Panc1 (cell line): Measurements from ENCODE around the gene TRIML2. TPM values are rescaled to one million over a fixed set of nuclear protein-coding genes. Genes with fewer than 3 reads are reported as not detected.

Experiments
- ATAC-seq: fragments of 200-7000 bp; cut with Tn5 transposase; 2 replicates; pipeline ENCODE4 v1.9.1; 2020; ENCODE audit warnings: mild to moderate bottlenecking, moderate library complexity
- BruUV-seq: library from RNA; stranded (reverse); fragments of 400-500 nt; replicated peaks from 2 replicates; lab custom pipeline; 2021; lab: Mats Ljungman, UMichigan
- CTCF ChIA-PET: fragments of 300-600 bp; sonication (Branson Sonifier 250); formaldehyde crosslinking; loops from one replicate; lab custom pipeline; 2022; ENCODE audit warnings: antibody characterized with exemption; lab: Charles Lee
- POLR2A ChIA-PET: fragments of 300-600 bp; sonication (Branson Sonifier 250); formaldehyde crosslinking; loops from one replicate; lab custom pipeline; 2022; ENCODE audit warnings: antibody characterized with exemption; lab: Charles Lee
- DNase-seq: peaks from one replicate; pipeline ENCODE4 v3.0.0-alpha.2; 2010; ENCODE audit warnings: low read depth, low spot score
- H3K27ac ChIP-seq: 2 replicates; pipeline ENCODE4 v1.5.1; 2011; ENCODE audit warnings: mild to moderate bottlenecking, low read length, inconsistent platforms
- H3K27me3 ChIP-seq: fragments of 200-500 bp; sonication (Bioruptor generic); 2 replicates; pipeline ENCODE4 v1.6.0; 2014; ENCODE audit warnings: low read length, inconsistent platforms; ENCODE audit not compliant: control insufficient read depth, insufficient read depth
- H3K36me3 ChIP-seq: fragments of 200-500 bp; sonication (Bioruptor generic); 2 replicates; pipeline ENCODE4 v1.5.1; 2014; ENCODE audit warnings: inconsistent platforms, mild to moderate bottlenecking, low read length, moderate library complexity; ENCODE audit not compliant: control insufficient read depth, insufficient read depth
- H3K4me1 ChIP-seq: 2 replicates; pipeline ENCODE4 v1.5.1; 2011; ENCODE audit warnings: inconsistent platforms, mild to moderate bottlenecking, low read length, moderate library complexity; ENCODE audit not compliant: control insufficient read depth, insufficient read depth
- H3K4me3 ChIP-seq, 2 experiments: 2 replicates each; pipeline ENCODE4 v1.5.1; 2011 to 2012; ENCODE audit warnings: low read depth in 2 of 2, low read length in 2 of 2, mild to moderate bottlenecking in 2 of 2, inconsistent platforms in 1 of 2, moderate library complexity in 1 of 2
- H3K9me3 ChIP-seq: fragments of 200-500 bp; sonication (Bioruptor generic); 2 replicates; pipeline ENCODE4 v1.5.1; 2014; ENCODE audit warnings: low read depth, mild to moderate bottlenecking, inconsistent platforms, low read length, moderate library complexity; ENCODE audit not compliant: control insufficient read depth, insufficient read depth
- CTCF ChIP-seq: fragments of 450-650 bp; IDR thresholded peaks from 2 replicates; pipeline ENCODE4 v1.5.1; 2017; ENCODE audit warnings: mild to moderate bottlenecking
- POLR2AphosphoS5 ChIP-seq: IDR thresholded peaks from 2 replicates; pipeline ENCODE4 v1.6.1; 2012; ENCODE audit warnings: mild to moderate bottlenecking, low read depth, low read length, moderate library complexity
- REST ChIP-seq, 2 experiments: IDR thresholded peaks; 2 replicates each; pipeline ENCODE4 v1.6.1; 2011 to 2012; ENCODE audit warnings: low read depth in 2 of 2, control low read depth in 1 of 2, low read length in 1 of 2, mild to moderate bottlenecking in 1 of 2, moderate library complexity in 1 of 2; ENCODE audit not compliant: insufficient read depth in 1 of 2
- SIN3A ChIP-seq: IDR thresholded peaks from 2 replicates; pipeline ENCODE4 v1.6.1; 2012; ENCODE audit warnings: low read depth, mild to moderate bottlenecking, low read length, moderate library complexity, borderline replicate concordance; ENCODE audit not compliant: insufficient read depth
- TCF7L2 ChIP-seq: IDR thresholded peaks from 2 replicates; pipeline ENCODE4 v1.6.1; 2011; ENCODE audit warnings: mild to moderate bottlenecking, low read depth, low read length, inconsistent platforms
- in situ Hi-C: cut with HindIII; loops from 2 replicates; pipeline ENCODE4 v1.10.0; 2016; ENCODE audit warnings: low sequenced_read_pairs, low pct_unique_long_range_greater_than_20kb
- intact Hi-C: fragments of 100-400 bp; cut with micrococcal nuclease; formaldehyde crosslinking; loops from one replicate; pipeline ENCODE4 v1.10.0; 2022; ENCODE audit not compliant: unreplicated experiment
- total RNA-seq: library from RNA; stranded (reverse); gene quantifications from one replicate; pipeline ENCODE4 v1.2.1, GENCODE V29; 2021; ENCODE audit not compliant: unreplicated experiment

The TRIML2 gene
- total RNA-seq, 1 experiment from 2014 or later = not detected

GRCh38 chr4:188043154-188043553 is 66.2 kb downstream of the TRIML2 start:
- Histone ChIP-seq H3K4me1 (no peaks in the 10 kb centered on the region), H3K4me3 (no peak overlapping the region), H3K27ac (no peak overlapping the region), H3K36me3 (no peaks in the 10 kb centered on the region), H3K9me3 (no peaks in the 10 kb centered on the region), H3K27me3 (no peaks in the 10 kb centered on the region)
- TF ChIP-seq SIN3A = no peak
- TF ChIP-seq POLR2AphosphoS5 = no peak
- TF ChIP-seq REST (IDR thresholded peaks at IDR 0.05; ENCODE audit: insufficient read depth in 1 of 2, low read depth in 2 of 2, low read length in 1 of 2) = no peak
- TF ChIP-seq TCF7L2 = no peak
- no peak for TF ChIP-seq CTCF
- ChIA-PET POLR2A (no interaction called here), CTCF (no interaction called here)
- no peak for ATAC-seq
- intact Hi-C loops = no loop called here
- in situ Hi-C loops = no loop called here
- DNase-seq = no peak
- no TSS peak for BruUV-seq

DNA sequence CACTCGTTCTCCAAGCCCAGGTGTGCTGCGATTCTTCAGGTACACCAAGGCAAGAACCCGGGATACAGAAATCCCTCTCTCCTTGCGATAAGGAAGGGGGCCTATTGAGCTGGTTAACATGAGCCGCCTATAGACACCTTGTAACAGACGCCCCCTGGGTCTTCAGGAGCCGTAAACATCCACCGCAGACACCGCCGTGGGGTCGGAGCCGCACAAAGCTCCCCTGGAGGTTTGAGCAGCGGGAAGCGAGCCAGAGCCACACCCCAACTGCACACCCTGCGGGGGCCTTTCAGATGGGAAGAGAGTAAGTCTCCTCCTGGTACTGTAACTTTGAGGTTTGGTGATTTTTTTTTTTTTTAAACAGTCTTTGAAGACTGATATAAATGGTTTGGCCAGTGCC is 67.2 kb downstream of the TRIML2 start:
- no peaks in the 10 kb centered on the region for H3K36me3 ChIP-seq
- no peaks in the 10 kb centered on the region for H3K4me1 ChIP-seq
- TF ChIP-seq POLR2AphosphoS5 (no peak), CTCF (no peak), REST (IDR thresholded peaks at IDR 0.05; ENCODE audit: insufficient read depth in 1 of 2, low read depth in 2 of 2, low read length in 1 of 2) (no peak), TCF7L2 (no peak), SIN3A (no peak)
- CTCF ChIA-PET = no interaction called here
- H3K4me3 ChIP-seq = no peak overlapping the region
- DNase-seq (no peak), ATAC-seq (no peak)
- in situ Hi-C loops (no loop called here), intact Hi-C loops (no loop called here)
- POLR2A ChIA-PET = no interaction called here
- H3K27ac ChIP-seq = no peak overlapping the region
- H3K27me3 ChIP-seq = no peaks in the 10 kb centered on the region
- no peaks in the 10 kb centered on the region for H3K9me3 ChIP-seq
- BruUV-seq = no TSS peak
